T-cell (primary cell): ENCODE measurements around the gene ABCB4. TPM values are rescaled to one million over a fixed set of nuclear protein-coding genes. Genes with fewer than 3 reads are reported as not detected.

Source experiments
- ATAC-seq, 4 experiments: fragments of 200-7000 bp in 3 of 4; fragments of 150-1000 bp in 1 of 4; cut with Tn5 transposase; replicated peaks in 1 of 4; 1 replicate in 3 of 4; 2 replicates in 1 of 4; pipeline ENCODE4 v1.10.0; 2021; ENCODE audit warnings: moderate library complexity in 3 of 4, mild to moderate bottlenecking in 2 of 4, moderate number of reproducible peaks in 1 of 4
- CTCF ChIA-PET, 2 donors: fragments of 300-600 bp; sonication (Branson Sonifier 250); formaldehyde crosslinking; loops; one replicate each; lab custom pipeline; 2022; ENCODE audit warnings: antibody characterized with exemption in 2 of 2; lab: Charles Lee
- POLR2A ChIA-PET, 2 donors: fragments of 300-600 bp; sonication (Branson Sonifier 250); formaldehyde crosslinking; loops; one replicate each; lab custom pipeline; 2022; ENCODE audit warnings: antibody characterized with exemption in 2 of 2; lab: Charles Lee
- DNase-seq, 35 experiments: peaks; one replicate each; pipeline versions ENCODE4 v3.0.0 to v3.0.0-alpha.2; 2013 to 2023
- H3K27ac ChIP-seq: one replicate; pipeline ENCODE4 v1.5.1; 2013; ENCODE audit warnings: low read length
- H3K27me3 ChIP-seq, 2 experiments: replicated peaks in 1 of 2; 1 replicate in 1 of 2; 2 replicates in 1 of 2; pipeline versions ENCODE4 v1.6.1 to v1.7.0; 2013; ENCODE audit warnings: low read length in 1 of 2, mixed read lengths in 1 of 2; ENCODE audit not compliant: control insufficient read depth in 2 of 2, insufficient read depth in 2 of 2; ENCODE audit errors: extremely low read depth in 1 of 2
- H3K36me3 ChIP-seq, 2 donors: 1 replicate in 1 of 2; 2 replicates in 1 of 2; pipeline versions ENCODE4 v1.6.1 to v1.7.0; 2013; ENCODE audit warnings: low read length in 1 of 2; ENCODE audit not compliant: control insufficient read depth in 2 of 2, insufficient read depth in 1 of 2; ENCODE audit errors: extremely low read depth in 1 of 2
- H3K4me1 ChIP-seq, 2 experiments: 1 replicate in 1 of 2; 2 replicates in 1 of 2; pipeline versions ENCODE4 v1.6.1 to v1.7.0; 2013; ENCODE audit warnings: low read length in 2 of 2, mixed read lengths in 1 of 2; ENCODE audit not compliant: insufficient read depth in 2 of 2, control insufficient read depth in 1 of 2; ENCODE audit errors: extremely low read depth in 1 of 2
- H3K4me3 ChIP-seq, 2 donors: 1 replicate in 1 of 2; 2 replicates in 1 of 2; pipeline versions ENCODE4 v1.5.1 to v1.7.0; 2013; ENCODE audit warnings: mild to moderate bottlenecking in 2 of 2, low read length in 1 of 2, moderate library complexity in 1 of 2; ENCODE audit not compliant: control insufficient read depth in 1 of 2; ENCODE audit errors: extremely low read depth in 1 of 2
- H3K9me3 ChIP-seq: 2 replicates; pipeline ENCODE4 v1.7.0; 2013
- H3K27ac Mint-ChIP-seq, 2 donors: one replicate each; pipeline ENCODE4 v1.8.0; 2020 to 2021; ENCODE audit warnings: mild to moderate bottlenecking in 2 of 2, mixed read lengths in 2 of 2
- H3K27me3 Mint-ChIP-seq, 2 donors: one replicate each; pipeline ENCODE4 v1.8.0; 2021 to 2022; ENCODE audit warnings: mixed read lengths in 2 of 2
- H3K36me3 Mint-ChIP-seq: one replicate; pipeline ENCODE4 v1.8.0; 2021; ENCODE audit warnings: mixed read lengths
- H3K4me1 Mint-ChIP-seq, 3 donors: one replicate each; pipeline ENCODE4 v1.8.0; 2020 to 2022; ENCODE audit warnings: mixed read lengths in 3 of 3, mild to moderate bottlenecking in 1 of 3
- H3K4me3 Mint-ChIP-seq, 3 donors: one replicate each; pipeline ENCODE4 v1.8.0; 2020 to 2022; ENCODE audit warnings: mild to moderate bottlenecking in 3 of 3, mixed read lengths in 3 of 3, moderate library complexity in 3 of 3
- H3K9me3 Mint-ChIP-seq, 3 donors: one replicate each; pipeline ENCODE4 v1.8.0; 2020 to 2022; ENCODE audit warnings: mixed read lengths in 3 of 3
- WGBS: methylation state at CpG from one replicate; pipeline ENCODE4 v1.1.5; 2013; ENCODE audit warnings: missing lambda C conversion rate; ENCODE audit not compliant: insufficient coverage; 5-methylcytosine and 5-hydroxymethylcytosine counted together
- total RNA-seq, 35 experiments: library from RNA in 6 of 35; stranded (reverse) in 6 of 35; fragments of 120-200 nt in 1 of 35; gene quantifications; one replicate each; pipeline versions ENCODE4 v1.2.1 to v1.2.4 and lab custom pipeline; 2013 to 2026

ABCB4 gene
- total RNA-seq, 5 donors from 2014 or later (not counting 1 experiment from before 2014, with no cell fraction given), result 0.12 to 2.0 (median 0.60) TPM

GRCh38 chr7:87426160-87426559 is 49.3 kb downstream of the ABCB4 start:
- CTCF ChIA-PET, result interaction anchor here in 1 of 2 donors (1.0 kb wide), 1 partner anchor 9 kb away, joined by 3 read pairs; no protein-coding TSS in a partner anchor
- Mint-ChIP-seq H3K4me1 (no peaks in the 10 kb centered on the region), H3K4me3 (no peak overlapping the region), H3K9me3 (no peaks in the 10 kb centered on the region), H3K36me3 (no peaks in the 10 kb centered on the region), H3K27me3 (peaks cover 12 to 26% of the 10 kb centered on the region in 2 donors), H3K27ac (no peak overlapping the region)
- WGBS, result no CpG with 5 or more reads among the region's 3 CpGs
- Histone ChIP-seq H3K27ac (no peak overlapping the region), H3K4me1 (no peaks in the 10 kb centered on the region), H3K4me3 (no peak overlapping the region), H3K36me3 (no peaks in the 10 kb centered on the region), H3K27me3 (peaks cover 0 to 4% of the 10 kb centered on the region in 2 experiments), H3K9me3 (no peaks in the 10 kb centered on the region)
- POLR2A ChIA-PET, result no interaction called here
- no peak for ATAC-seq
- DNase-seq, result no peak

- H3K27ac Mint-ChIP-seq, result no peak overlapping the region
- H3K27me3 Mint-ChIP-seq, result peaks cover 12 to 23% of the 10 kb centered on the region in 2 donors
- Histone ChIP-seq H3K4me3 (no peak overlapping the region), H3K36me3 (no peaks in the 10 kb centered on the region), H3K9me3 (no peaks in the 10 kb centered on the region), H3K27me3 (peaks cover 0 to 6% of the 10 kb centered on the region in 2 experiments), H3K27ac (no peak overlapping the region), H3K4me1 (no peaks in the 10 kb centered on the region)
- ChIA-PET CTCF (no interaction called here), POLR2A (interaction anchor here in 1 of 2 donors (1.0 kb wide), 1 partner anchor 42 kb away, joined by 3 read pairs; no protein-coding TSS in a partner anchor)
- no peaks in the 10 kb centered on the region for H3K4me1 Mint-ChIP-seq
- 67% methylated on average over 1 of the region's 5 CpGs for WGBS
- DNase-seq (no peak), ATAC-seq (no peak)
- H3K4me3 Mint-ChIP-seq, result no peak overlapping the region
- no peaks in the 10 kb centered on the region for H3K9me3 Mint-ChIP-seq
- no peaks in the 10 kb centered on the region for H3K36me3 Mint-ChIP-seq
These were observed 51.4 kb downstream of the ABCB4 start for GRCh38 chr7:87424075-87424474.

GRCh38 chr7:87420173-87420572 is 55.3 kb downstream of the ABCB4 start:
- H3K9me3 Mint-ChIP-seq, result no peaks in the 10 kb centered on the region
- CTCF ChIA-PET, result interaction anchor here (0.5 to 11.2 kb wide), 8 partner anchors 8 to 452 kb away, joined by 4 to 108 read pairs (median 6); no protein-coding TSS in a partner anchor
- peaks cover 3 to 8% of the 10 kb centered on the region in 2 donors for H3K27me3 Mint-ChIP-seq
- 93% methylated on average over 4 of the region's 4 CpGs for WGBS
- no peak overlapping the region for H3K4me3 Mint-ChIP-seq
- ATAC-seq (no peak), DNase-seq (no peak)
- H3K36me3 Mint-ChIP-seq, result no peaks in the 10 kb centered on the region
- POLR2A ChIA-PET, result interaction anchor here (0.6 to 0.8 kb wide), 2 partner anchors 101 to 400 kb away, joined by 3 to 4 read pairs; no protein-coding TSS in a partner anchor
- no peak overlapping the region for H3K27ac Mint-ChIP-seq
- no peak overlapping the region for H3K27ac ChIP-seq
- no peaks in the 10 kb centered on the region for H3K36me3 ChIP-seq
- H3K9me3 ChIP-seq, result no peaks in the 10 kb centered on the region
- no peak overlapping the region for H3K4me3 ChIP-seq
- no peaks in the 10 kb centered on the region for H3K4me1 ChIP-seq
- peaks cover 0 to 9% of the 10 kb centered on the region in 2 experiments for H3K27me3 ChIP-seq
- H3K4me1 Mint-ChIP-seq, result no peaks in the 10 kb centered on the region

GRCh38 chr7:87416682-87417587 is 58.5 kb downstream of the ABCB4 start:
- 17% methylated on average over 1 of the region's 5 CpGs for WGBS
- H3K9me3 Mint-ChIP-seq, result no peaks in the 10 kb centered on the region

GRCh38 chr7:87414794-87415188 is 60.7 kb downstream of the ABCB4 start:
- H3K27me3 Mint-ChIP-seq, result no peaks in the 10 kb centered on the region
- ATAC-seq (no peak), DNase-seq (no peak)
- no peaks in the 10 kb centered on the region for H3K4me1 Mint-ChIP-seq
- Histone ChIP-seq H3K4me3 (no peak overlapping the region), H3K36me3 (no peaks in the 10 kb centered on the region), H3K27ac (no peak overlapping the region), H3K27me3 (peaks cover 0 to 3% of the 10 kb centered on the region in 2 experiments), H3K4me1 (no peaks in the 10 kb centered on the region), H3K9me3 (no peaks in the 10 kb centered on the region)
- ChIA-PET POLR2A (no interaction called here), CTCF (interaction anchor here (0.5 to 11.2 kb wide), 14 partner anchors 10 to 497 kb away, joined by 3 to 108 read pairs (median 7); no protein-coding TSS in a partner anchor)
- H3K27ac Mint-ChIP-seq, result no peak overlapping the region
- H3K9me3 Mint-ChIP-seq, result no peaks in the 10 kb centered on the region
- no peaks in the 10 kb centered on the region for H3K36me3 Mint-ChIP-seq
- H3K4me3 Mint-ChIP-seq, result no peak overlapping the region
- WGBS, result 100% methylated on average over 1 of the region's 2 CpGs

More at GRCh38 chr7:87416682-87417587, 58.5 kb downstream of the ABCB4 start:
- H3K4me1 ChIP-seq, result no peaks in the 10 kb centered on the region
- no peaks in the 10 kb centered on the region for H3K27me3 Mint-ChIP-seq
- ATAC-seq (peak; percentile 45 to 71 (median 62)), DNase-seq (peak; percentile 5 to 84 (median 51))
- peaks cover 0 to 6% of the 10 kb centered on the region in 2 experiments for H3K27me3 ChIP-seq
- no peaks in the 10 kb centered on the region for H3K36me3 ChIP-seq
- H3K36me3 Mint-ChIP-seq, result no peaks in the 10 kb centered on the region
- ChIA-PET POLR2A (no interaction called here), CTCF (interaction anchor here (0.6 to 11.2 kb wide), 14 partner anchors 8 to 488 kb away, joined by 3 to 108 read pairs (median 4); partner anchors contain the start of gene CROT (in 1 of the 2))
- H3K4me1 Mint-ChIP-seq, result no peaks in the 10 kb centered on the region
- no peaks in the 10 kb centered on the region for H3K9me3 ChIP-seq
- no peak overlapping the region for H3K27ac ChIP-seq
- H3K27ac Mint-ChIP-seq, result no peak overlapping the region
- H3K4me3 Mint-ChIP-seq, result no peak overlapping the region
- no peak overlapping the region for H3K4me3 ChIP-seq

- no peak for ATAC-seq
- Histone ChIP-seq H3K9me3 (no peaks in the 10 kb centered on the region), H3K27ac (no peak overlapping the region), H3K4me3 (no peak overlapping the region), H3K36me3 (no peaks in the 10 kb centered on the region), H3K27me3 (peaks cover 0 to 3% of the 10 kb centered on the region in 2 experiments), H3K4me1 (no peaks in the 10 kb centered on the region)
- DNase-seq, result no peak
- CTCF ChIA-PET, result interaction anchor here (0.5 to 11.2 kb wide), 13 partner anchors 10 to 116 kb away, joined by 3 to 108 read pairs (median 5); no protein-coding TSS in a partner anchor
- H3K4me1 Mint-ChIP-seq, result no peaks in the 10 kb centered on the region
- 67% methylated on average over 1 of the region's 4 CpGs for WGBS
- no peaks in the 10 kb centered on the region for H3K9me3 Mint-ChIP-seq
- POLR2A ChIA-PET, result no interaction called here
- no peaks in the 10 kb centered on the region for H3K36me3 Mint-ChIP-seq
- no peak overlapping the region for H3K4me3 Mint-ChIP-seq
- no peaks in the 10 kb centered on the region for H3K27me3 Mint-ChIP-seq
- H3K27ac Mint-ChIP-seq, result no peak overlapping the region
These were observed 61.3 kb downstream of the ABCB4 start for GRCh38 chr7:87413951-87414793.
